Prostate gland (tissue), 2 donors: ENCODE measurements around the gene SF1. TPM values are rescaled to one million over a fixed set of nuclear protein-coding genes. Genes with fewer than 3 reads are reported as not detected.

ENCODE experiments used
- DNase-seq: peaks from one replicate; pipeline ENCODE4 v3.0.0-alpha.2; 2019; ENCODE audit warnings: low spot score
- H3K27ac ChIP-seq, 2 donors: fragments of 200-600 bp; sonication (generic); 2 replicates each; pipeline ENCODE4 v1.5.1; 2017 to 2019
- H3K27me3 ChIP-seq: fragments of 200-600 bp; sonication (generic); replicated peaks from 2 replicates; pipeline ENCODE4 v1.5.1; 2019; ENCODE audit not compliant: insufficient read depth
- H3K36me3 ChIP-seq, 2 donors: fragments of 200-600 bp; sonication (generic); 1 replicate in 1 of 2; 2 replicates in 1 of 2; pipeline versions ENCODE4 v1.5.1 to v1.8.1; 2017 to 2019
- H3K4me1 ChIP-seq: fragments of 200-600 bp; sonication (generic); replicated peaks from 2 replicates; pipeline ENCODE4 v1.5.1; 2019
- H3K4me3 ChIP-seq, 2 donors: fragments of 200-600 bp; sonication (generic); 2 replicates each; pipeline ENCODE4 v1.5.1; 2017 to 2019
- H3K9me3 ChIP-seq: fragments of 200-600 bp; sonication (generic); 2 replicates; pipeline ENCODE4 v1.5.1; 2017
- POLR2A ChIP-seq: fragments of 450-650 bp; IDR thresholded peaks from one replicate; pipeline ENCODE4 v1.6.1; 2016; ENCODE audit warnings: antibody characterized with exemption, mild to moderate bottlenecking
- POLR2AphosphoS5 ChIP-seq: sonication (generic); formaldehyde crosslinking; IDR thresholded peaks from one replicate; pipeline ENCODE4 v1.6.1; 2017; ENCODE audit warnings: antibody characterized with exemption
- WGBS: methylation state at CpG from one replicate; pipeline ENCODE4 v1.1.5; 2018; 5-methylcytosine and 5-hydroxymethylcytosine counted together
- intact Hi-C: fragments of 100-400 bp; cut with DNase I; formaldehyde crosslinking; loops from one replicate; pipeline ENCODE4 v1.14.2; 2022
- total RNA-seq, 2 donors: library from RNA; depleted of rRNA; stranded (reverse); fragments of >200 nt; gene quantifications; one replicate each; pipeline ENCODE4 v1.1.0, GENCODE V29; 2016
- TF ChIP-seq, protein P1 (sequence below), 4 experiments: fragments of 200-600 bp in 2 of 4; fragments of 450-650 bp in 2 of 4; sonication (generic) in 2 of 4; IDR thresholded peaks; 1 replicate in 3 of 4; 2 replicates in 1 of 4; pipeline ENCODE4 v1.5.1; 2016 to 2019; ENCODE audit warnings: antibody characterized with exemption in 4 of 4, mild to moderate bottlenecking in 2 of 4, moderate library complexity in 2 of 4

SF1 gene
- total RNA-seq, 2 donors from 2014 or later: 263 to 409 TPM

DNA sequence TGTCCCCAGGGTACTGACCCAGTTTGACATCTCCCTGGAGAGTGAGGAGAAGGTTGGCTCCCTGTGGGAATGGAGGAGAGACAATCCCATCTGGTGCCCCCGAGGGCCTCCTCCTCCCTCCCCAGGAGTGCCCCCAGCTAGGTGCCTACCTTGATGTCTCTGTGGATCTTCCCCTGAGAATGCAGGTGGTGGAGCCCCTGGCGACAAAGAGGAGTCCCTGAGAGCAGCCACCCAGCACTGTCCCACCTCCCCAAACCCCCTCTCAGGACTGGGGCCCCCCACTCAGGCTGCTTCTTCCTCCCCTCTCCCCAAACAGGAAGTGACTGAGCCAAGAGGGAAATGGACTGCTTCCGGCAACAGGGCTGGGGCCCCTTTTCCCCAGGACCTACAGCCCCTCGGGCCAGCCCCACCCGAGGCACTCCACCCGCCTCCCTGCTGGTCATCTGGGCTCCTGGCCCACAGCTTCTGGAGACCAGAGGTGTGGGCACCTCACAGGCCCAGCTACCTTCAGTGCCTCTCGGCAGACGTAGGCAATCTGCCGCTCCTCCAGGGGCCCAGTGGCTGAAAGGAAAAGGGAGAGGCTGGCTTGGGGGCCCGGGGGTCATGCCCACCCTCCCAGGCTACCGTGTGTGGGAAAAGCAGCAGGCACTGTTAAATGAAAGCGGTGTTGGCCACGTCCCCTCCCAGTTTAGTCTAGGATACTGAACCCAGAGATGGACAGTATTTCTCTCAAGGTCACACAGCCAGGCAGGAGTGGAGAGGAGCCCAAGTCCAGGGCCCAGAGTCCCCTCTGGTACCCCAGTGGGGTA lies 23.4 kb upstream of the SF1 start:
- no peak overlapping the region for H3K4me3 ChIP-seq
- H3K27me3 ChIP-seq: no peaks in the 10 kb centered on the region
- no peaks in the 10 kb centered on the region for H3K9me3 ChIP-seq
- TF ChIP-seq POLR2AphosphoS5 (no peak), POLR2A (no peak)
- TF ChIP-seq, protein P1, sequence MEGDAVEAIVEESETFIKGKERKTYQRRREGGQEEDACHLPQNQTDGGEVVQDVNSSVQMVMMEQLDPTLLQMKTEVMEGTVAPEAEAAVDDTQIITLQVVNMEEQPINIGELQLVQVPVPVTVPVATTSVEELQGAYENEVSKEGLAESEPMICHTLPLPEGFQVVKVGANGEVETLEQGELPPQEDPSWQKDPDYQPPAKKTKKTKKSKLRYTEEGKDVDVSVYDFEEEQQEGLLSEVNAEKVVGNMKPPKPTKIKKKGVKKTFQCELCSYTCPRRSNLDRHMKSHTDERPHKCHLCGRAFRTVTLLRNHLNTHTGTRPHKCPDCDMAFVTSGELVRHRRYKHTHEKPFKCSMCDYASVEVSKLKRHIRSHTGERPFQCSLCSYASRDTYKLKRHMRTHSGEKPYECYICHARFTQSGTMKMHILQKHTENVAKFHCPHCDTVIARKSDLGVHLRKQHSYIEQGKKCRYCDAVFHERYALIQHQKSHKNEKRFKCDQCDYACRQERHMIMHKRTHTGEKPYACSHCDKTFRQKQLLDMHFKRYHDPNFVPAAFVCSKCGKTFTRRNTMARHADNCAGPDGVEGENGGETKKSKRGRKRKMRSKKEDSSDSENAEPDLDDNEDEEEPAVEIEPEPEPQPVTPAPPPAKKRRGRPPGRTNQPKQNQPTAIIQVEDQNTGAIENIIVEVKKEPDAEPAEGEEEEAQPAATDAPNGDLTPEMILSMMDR (IDR thresholded peaks at IDR 0.05): no peak
- DNase-seq: no peak
- peaks cover 0 to 7% of the 10 kb centered on the region in 2 donors for H3K36me3 ChIP-seq
- intact Hi-C loops: loop anchor here (2.0 kb wide), 1 partner anchor 27 kb away; no protein-coding TSS in a partner anchor
- H3K4me1 ChIP-seq: peaks cover 7% of the 10 kb centered on the region
- peak overlapping the region; percentile 78 to 83 for H3K27ac ChIP-seq
- WGBS: 48% methylated on average over 11 of the region's 13 CpGs

DNA sequence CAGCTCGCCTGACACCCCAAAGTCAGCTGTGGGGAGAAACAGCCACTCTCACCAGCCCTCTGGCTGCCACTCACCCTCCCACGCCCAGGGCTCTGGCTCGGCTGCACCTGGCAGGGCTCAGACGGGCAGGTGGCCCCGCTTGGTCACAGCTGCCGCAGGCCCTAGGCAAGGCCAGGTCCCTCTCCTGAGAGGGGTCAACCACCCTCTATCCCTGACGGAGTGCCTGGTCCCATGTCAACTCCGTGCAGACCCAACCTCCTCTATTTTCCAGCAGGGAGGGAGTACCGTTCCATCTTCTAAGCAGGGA lies 22.8 kb upstream of the SF1 start:
- intact Hi-C loops: no loop called here
- 74% methylated on average over 9 of the region's 9 CpGs for WGBS
- Histone ChIP-seq H3K4me1 (peaks cover 7% of the 10 kb centered on the region), H3K27ac (no peak overlapping the region), H3K9me3 (no peaks in the 10 kb centered on the region), H3K4me3 (no peak overlapping the region), H3K36me3 (peaks cover 5 to 7% of the 10 kb centered on the region in 2 donors), H3K27me3 (no peaks in the 10 kb centered on the region)
- TF ChIP-seq POLR2A: no peak
- TF ChIP-seq, protein P1 (IDR thresholded peaks at IDR 0.05): no peak
- no peak for TF ChIP-seq POLR2AphosphoS5
- DNase-seq: no peak

DNA sequence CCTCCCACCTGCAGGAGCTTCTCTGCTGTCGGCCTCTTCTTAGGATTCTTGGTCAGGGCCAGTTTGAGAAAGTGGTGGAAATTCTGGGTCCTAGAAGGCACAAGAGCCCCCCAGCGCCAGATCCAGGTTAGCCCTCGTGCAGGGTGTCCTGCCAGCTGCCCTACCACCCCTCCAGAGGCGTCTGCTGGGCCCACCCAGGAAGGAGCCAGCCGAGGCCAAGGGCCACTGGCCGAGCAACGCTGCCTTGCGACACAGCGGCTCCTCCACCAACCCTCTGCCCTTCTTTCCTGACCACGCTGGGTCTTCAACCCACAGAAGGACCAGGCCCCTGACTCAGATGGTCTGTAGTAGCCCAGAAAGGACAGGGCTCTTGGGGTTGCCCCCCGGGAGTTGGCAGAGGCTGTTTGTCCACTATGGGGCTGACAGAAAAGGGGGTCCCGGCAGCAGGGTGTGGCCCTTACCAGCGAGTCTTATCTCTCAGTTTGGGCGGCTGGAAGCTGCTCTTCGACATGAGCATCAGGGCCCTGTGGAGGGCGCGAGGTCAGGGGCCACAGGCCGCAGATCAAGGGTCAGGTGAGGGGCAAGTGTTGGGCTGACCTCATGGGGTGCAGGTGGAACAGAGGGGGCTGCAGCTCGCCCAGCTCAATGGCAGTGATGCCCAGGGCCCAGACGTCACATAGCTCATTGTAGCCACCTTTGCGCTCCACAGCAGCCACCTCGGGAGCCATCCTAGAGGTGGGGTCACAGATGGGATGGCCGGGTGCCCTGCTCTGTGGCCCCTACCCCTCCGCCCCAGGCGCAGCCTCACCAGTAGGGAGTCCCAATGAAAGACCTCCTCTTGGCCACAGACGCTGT lies 22.2 kb upstream of the SF1 start:
- Histone ChIP-seq H3K27ac (no peak overlapping the region), H3K4me1 (peaks cover 7% of the 10 kb centered on the region), H3K9me3 (no peaks in the 10 kb centered on the region), H3K36me3 (peaks cover 7 to 9% of the 10 kb centered on the region in 2 donors), H3K27me3 (no peaks in the 10 kb centered on the region), H3K4me3 (no peak overlapping the region)
- 82% methylated on average over 26 of the region's 26 CpGs for WGBS
- no peak for DNase-seq
- TF ChIP-seq POLR2A (no peak), POLR2AphosphoS5 (no peak)
- TF ChIP-seq, protein P1 (IDR thresholded peaks at IDR 0.05): no peak
- intact Hi-C loops: no loop called here

DNA sequence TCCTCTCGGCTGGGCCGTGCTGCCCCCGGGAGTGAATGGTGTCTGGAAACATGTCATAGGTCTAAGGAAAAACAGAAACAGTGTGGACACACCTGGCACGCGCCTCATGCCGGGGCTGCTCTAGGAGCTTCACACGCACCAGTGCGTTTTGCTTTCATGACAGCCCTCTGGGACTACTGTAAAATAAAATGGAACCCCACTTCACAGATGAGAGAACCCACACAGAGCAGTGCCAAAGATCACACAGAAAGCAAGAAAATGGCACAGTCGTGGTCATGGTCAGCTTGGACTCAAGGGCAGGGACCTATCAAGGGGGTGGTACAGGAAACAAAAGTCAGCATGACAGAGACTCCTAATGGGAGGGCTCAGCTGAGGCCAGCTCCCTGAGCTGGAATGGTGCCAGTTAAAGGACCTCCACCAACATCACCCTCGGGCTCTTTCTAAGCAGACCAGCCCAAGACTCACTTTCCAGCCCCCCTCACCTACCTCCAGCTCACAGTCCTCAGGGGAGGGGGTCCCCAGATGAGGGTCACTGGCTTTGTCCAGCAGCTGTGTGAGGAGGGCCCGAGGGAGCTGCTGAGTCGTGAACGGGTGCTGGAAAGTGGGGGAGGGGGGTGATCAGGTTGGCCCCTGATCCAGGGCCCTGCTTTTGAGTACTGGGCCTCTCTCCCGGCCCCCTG lies 21.4 kb upstream of the SF1 start:
- Histone ChIP-seq H3K36me3 (peaks cover 5 to 9% of the 10 kb centered on the region in 2 donors), H3K4me1 (peaks cover 7% of the 10 kb centered on the region), H3K9me3 (no peaks in the 10 kb centered on the region), H3K4me3 (no peak overlapping the region), H3K27me3 (no peaks in the 10 kb centered on the region), H3K27ac (no peak overlapping the region)
- intact Hi-C loops: no loop called here
- no peak for DNase-seq
- WGBS: 75% methylated on average over 14 of the region's 14 CpGs
- TF ChIP-seq, protein P1 (IDR thresholded peaks at IDR 0.05): no peak
- no peak for TF ChIP-seq POLR2A
